22Rv1 (cell line): Measurements from ENCODE around the gene MAST3.

Experiments
- ZFX ChIP-seq: fragments of 450-650 bp; IDR thresholded peaks from 2 replicates; pipeline ENCODE4 v1.6.1; 2017; ENCODE audit warnings: antibody characterized with exemption, borderline replicate concordance
- TF ChIP-seq, protein P1 (sequence below): fragments of 450-650 bp; IDR thresholded peaks from 2 replicates; pipeline ENCODE4 v1.5.1; 2017; ENCODE audit warnings: mild to moderate bottlenecking

GRCh38 chr19:18150776-18151624 is 53.4 kb downstream of the MAST3 start:
- TF ChIP-seq, protein P1, sequence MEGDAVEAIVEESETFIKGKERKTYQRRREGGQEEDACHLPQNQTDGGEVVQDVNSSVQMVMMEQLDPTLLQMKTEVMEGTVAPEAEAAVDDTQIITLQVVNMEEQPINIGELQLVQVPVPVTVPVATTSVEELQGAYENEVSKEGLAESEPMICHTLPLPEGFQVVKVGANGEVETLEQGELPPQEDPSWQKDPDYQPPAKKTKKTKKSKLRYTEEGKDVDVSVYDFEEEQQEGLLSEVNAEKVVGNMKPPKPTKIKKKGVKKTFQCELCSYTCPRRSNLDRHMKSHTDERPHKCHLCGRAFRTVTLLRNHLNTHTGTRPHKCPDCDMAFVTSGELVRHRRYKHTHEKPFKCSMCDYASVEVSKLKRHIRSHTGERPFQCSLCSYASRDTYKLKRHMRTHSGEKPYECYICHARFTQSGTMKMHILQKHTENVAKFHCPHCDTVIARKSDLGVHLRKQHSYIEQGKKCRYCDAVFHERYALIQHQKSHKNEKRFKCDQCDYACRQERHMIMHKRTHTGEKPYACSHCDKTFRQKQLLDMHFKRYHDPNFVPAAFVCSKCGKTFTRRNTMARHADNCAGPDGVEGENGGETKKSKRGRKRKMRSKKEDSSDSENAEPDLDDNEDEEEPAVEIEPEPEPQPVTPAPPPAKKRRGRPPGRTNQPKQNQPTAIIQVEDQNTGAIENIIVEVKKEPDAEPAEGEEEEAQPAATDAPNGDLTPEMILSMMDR = no peak
- no peak for TF ChIP-seq ZFX
